WERI-Rb-1 (cell line): ENCODE measurements around the gene ALG12.

ENCODE experiments used
- DNase-seq: peaks from one replicate; pipeline ENCODE4 v3.0.0-alpha.2; 2020
- H3K27ac ChIP-seq: fragments of 250-450 bp; sonication (Bioruptor Pico); 2 replicates; pipeline ENCODE4 v1.5.1; 2020; ENCODE audit warnings: mild to moderate bottlenecking, moderate library complexity
- H3K27me3 ChIP-seq: fragments of 250-450 bp; sonication (Bioruptor Pico); 2 replicates; pipeline ENCODE4 v1.5.1; 2021; ENCODE audit warnings: mild to moderate bottlenecking, low read depth, moderate library complexity; ENCODE audit not compliant: insufficient read depth, severe bottlenecking
- H3K36me3 ChIP-seq: fragments of 250-450 bp; sonication (Bioruptor Pico); 2 replicates; pipeline ENCODE4 v1.5.1; 2020; ENCODE audit warnings: mild to moderate bottlenecking, moderate library complexity
- H3K4me3 ChIP-seq: 2 replicates; pipeline ENCODE4 v1.5.1; 2011; ENCODE audit warnings: low read depth, mild to moderate bottlenecking, control low read depth, low read length
- H3K9me3 ChIP-seq: fragments of 250-450 bp; sonication (Bioruptor Pico); 2 replicates; pipeline ENCODE4 v1.5.1; 2021; ENCODE audit warnings: mild to moderate bottlenecking, moderate library complexity; ENCODE audit not compliant: severe bottlenecking
- TF ChIP-seq, protein P1 (sequence below): IDR thresholded peaks from 2 replicates; pipeline ENCODE4 v1.5.1; 2011; ENCODE audit warnings: low read depth, mild to moderate bottlenecking, control low read depth, inconsistent platforms, low read length

Gene ALG12

DNA sequence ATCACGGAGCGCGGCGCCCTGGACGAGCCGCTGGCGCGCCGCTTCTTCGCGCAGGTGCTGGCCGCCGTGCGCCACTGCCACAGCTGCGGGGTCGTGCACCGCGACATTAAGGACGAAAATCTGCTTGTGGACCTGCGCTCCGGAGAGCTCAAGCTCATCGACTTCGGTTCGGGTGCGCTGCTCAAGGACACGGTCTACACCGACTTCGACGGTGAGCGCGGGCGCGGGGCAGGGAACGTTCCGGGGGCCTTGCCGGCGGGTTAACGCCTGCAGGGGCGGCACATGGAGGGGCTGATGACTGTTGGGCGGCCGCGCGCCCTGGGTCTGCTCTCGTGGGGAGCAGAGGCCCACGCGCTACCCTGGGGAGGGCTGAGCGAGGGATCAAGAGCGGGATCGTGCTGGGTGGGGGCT lies 43.4 kb upstream of the ALG12 start:
- peaks cover 32% of the 10 kb centered on the region for H3K36me3 ChIP-seq

DNA sequence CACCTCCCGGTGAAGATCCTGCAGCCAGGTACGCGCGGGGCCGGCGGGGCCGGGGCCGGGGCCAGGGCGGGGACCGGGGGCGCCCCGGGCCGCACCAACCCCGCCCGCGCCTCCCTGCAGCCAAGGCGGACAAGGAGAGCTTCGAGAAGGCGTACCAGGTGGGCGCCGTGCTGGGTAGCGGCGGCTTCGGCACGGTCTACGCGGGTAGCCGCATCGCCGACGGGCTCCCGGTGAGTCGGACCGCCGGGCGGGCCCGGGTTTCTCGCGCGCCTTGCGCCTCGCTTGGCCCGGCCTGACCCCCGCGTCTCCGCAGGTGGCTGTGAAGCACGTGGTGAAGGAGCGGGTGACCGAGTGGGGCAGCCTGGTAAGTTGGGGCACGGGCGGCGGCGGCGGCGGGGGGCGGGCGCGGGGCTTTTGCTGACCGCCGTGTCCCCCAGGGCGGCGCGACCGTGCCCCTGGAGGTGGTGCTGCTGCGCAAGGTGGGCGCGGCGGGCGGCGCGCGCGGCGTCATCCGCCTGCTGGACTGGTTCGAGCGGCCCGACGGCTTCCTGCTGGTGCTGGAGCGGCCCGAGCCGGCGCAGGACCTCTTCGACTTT lies 42.9 kb upstream of the ALG12 start:
- peak; percentile 46 for DNase-seq
- TF ChIP-seq, protein P1, sequence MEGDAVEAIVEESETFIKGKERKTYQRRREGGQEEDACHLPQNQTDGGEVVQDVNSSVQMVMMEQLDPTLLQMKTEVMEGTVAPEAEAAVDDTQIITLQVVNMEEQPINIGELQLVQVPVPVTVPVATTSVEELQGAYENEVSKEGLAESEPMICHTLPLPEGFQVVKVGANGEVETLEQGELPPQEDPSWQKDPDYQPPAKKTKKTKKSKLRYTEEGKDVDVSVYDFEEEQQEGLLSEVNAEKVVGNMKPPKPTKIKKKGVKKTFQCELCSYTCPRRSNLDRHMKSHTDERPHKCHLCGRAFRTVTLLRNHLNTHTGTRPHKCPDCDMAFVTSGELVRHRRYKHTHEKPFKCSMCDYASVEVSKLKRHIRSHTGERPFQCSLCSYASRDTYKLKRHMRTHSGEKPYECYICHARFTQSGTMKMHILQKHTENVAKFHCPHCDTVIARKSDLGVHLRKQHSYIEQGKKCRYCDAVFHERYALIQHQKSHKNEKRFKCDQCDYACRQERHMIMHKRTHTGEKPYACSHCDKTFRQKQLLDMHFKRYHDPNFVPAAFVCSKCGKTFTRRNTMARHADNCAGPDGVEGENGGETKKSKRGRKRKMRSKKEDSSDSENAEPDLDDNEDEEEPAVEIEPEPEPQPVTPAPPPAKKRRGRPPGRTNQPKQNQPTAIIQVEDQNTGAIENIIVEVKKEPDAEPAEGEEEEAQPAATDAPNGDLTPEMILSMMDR, result no peak
- peaks cover 32% of the 10 kb centered on the region for H3K36me3 ChIP-seq
- no peaks in the 10 kb centered on the region for H3K27me3 ChIP-seq
- H3K9me3 ChIP-seq, result no peaks in the 10 kb centered on the region
- peak overlapping the region; percentile 86 for H3K27ac ChIP-seq
- peak overlapping the region; percentile 85 for H3K4me3 ChIP-seq

More for the DNA sequence above, 43.4 kb upstream of the ALG12 start:
- peak overlapping the region; percentile 85 for H3K4me3 ChIP-seq
- no peak for DNase-seq
- peak overlapping the region; percentile 86 for H3K27ac ChIP-seq
- TF ChIP-seq, protein P1, result no peak
- H3K9me3 ChIP-seq, result no peaks in the 10 kb centered on the region
- no peaks in the 10 kb centered on the region for H3K27me3 ChIP-seq

DNA sequence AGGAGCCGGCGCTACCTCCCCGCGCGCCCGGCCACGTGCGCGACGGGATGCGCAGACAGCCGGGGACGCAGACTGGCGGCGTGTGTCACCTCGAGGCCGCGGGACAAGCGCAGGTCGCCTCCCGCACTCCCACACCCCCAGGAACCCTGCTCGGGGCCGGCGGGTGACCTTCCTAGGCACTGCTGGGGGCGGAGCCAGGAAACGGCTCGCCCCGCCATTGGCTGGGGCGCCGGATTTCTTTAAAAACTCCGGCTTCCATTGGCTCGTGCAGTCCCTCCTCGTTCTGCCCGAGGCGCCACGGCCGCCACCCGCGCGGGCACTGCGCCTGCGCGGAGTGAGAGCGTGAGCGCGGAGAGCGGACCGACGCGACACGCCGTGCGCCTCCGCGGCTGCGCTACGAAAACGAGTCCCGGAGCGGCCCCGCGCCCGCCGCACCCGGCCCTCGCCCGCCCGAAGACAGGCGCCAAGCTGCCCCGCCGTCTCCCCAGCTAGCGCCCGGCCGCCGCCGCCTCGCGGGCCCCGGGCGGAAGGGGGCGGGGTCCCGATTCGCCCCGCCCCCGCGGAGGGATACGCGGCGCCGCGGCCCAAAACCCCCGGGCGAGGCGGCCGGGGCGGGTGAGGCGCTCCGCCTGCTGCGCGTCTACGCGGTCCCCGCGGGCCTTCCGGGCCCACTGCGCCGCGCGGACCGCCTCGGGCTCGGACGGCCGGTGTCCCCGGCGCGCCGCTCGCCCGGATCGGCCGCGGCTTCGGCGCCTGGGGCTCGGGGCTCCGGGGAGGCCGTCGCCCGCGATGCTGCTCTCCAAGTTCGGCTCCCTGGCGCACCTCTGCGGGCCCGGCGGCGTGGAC lies 42.1 kb upstream of the ALG12 start, which contains the start of gene PIM3:
Gene PIM3 (plus strand): TSS at position 614 of the 846 bp plus-strand sequence. CDS start 176 bp downstream, at position 790.
- DNase-seq, result peak; percentile 95
- Histone ChIP-seq H3K36me3 (peaks cover 32% of the 10 kb centered on the region), H3K9me3 (no peaks in the 10 kb centered on the region), H3K27me3 (no peaks in the 10 kb centered on the region), H3K27ac (peak within 1 kb of the TSS; percentile 91), H3K4me3 (peak within 1 kb of the TSS; percentile 85)
- TF ChIP-seq, protein P1, result no peak

DNA sequence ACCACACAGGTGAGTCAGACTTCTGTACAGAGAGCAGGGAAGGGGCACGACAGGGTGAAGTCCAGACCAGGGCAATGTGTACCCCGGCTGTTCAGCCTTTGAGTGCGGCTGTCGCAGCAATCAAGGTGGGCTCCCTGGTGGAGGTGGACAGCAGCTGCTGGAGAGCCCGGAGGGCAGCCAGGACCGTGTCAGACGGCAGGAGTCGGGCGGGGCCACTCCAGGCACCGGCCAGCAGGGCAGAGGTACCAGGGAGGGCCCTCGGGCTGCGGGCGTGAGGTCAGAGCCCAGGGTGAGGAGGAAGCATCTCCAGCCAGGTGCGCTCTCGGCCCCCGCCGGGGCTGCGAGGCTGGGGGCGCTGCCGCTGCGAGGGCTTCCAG lies 41.5 kb upstream of the ALG12 start:
- H3K27ac ChIP-seq, result peak overlapping the region; percentile 91
- TF ChIP-seq, protein P1, result no peak
- peaks cover 32% of the 10 kb centered on the region for H3K36me3 ChIP-seq
- no peaks in the 10 kb centered on the region for H3K9me3 ChIP-seq
- H3K4me3 ChIP-seq, result peak overlapping the region; percentile 54
- H3K27me3 ChIP-seq, result no peaks in the 10 kb centered on the region
- DNase-seq, result peak; percentile 44

DNA sequence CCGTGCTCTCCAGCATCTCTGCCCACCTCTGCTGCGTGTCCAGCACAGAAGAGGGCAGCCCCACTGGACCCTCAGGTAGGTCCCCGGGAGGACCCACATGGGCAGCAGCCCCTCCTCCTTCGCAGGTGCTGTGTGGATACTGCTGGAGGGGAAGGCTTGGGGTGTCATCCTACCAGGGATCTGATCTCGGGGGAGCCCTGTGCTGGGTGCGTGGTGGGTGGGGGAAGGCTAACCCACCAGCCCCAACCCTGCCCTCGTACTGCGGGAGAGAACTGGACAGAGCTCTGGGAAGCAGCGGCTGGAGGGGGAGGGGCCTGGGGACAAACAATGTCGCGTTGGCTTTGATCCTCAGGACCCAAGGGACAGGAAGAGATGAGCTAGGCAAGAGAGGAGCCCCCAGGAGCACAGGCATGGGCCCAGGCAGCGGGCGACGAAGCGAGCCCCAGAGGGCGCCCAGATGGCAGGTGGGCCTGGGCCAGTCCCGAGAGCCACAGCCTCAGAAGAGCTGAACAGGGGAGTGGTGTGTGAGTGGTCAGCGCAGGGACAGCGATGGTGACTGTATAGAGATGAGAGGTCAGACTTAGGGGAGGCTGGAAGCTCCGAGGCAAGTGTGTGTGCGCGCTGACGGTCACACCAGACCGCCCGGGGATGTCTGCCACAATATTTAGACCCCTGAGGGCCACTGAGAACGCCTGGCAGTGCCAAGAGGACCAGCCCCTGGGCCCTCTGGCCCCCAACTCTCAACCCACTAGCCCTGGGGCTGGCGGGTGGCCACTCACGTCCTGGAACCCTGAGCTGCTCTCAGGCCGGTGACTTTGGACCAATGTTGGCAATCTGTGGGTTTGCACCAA lies 40.9 kb upstream of the ALG12 start:
- Histone ChIP-seq H3K36me3 (peaks cover 26% of the 10 kb centered on the region), H3K27me3 (no peaks in the 10 kb centered on the region), H3K4me3 (peak overlapping the region; percentile 54), H3K27ac (peak overlapping the region; percentile 91), H3K9me3 (no peaks in the 10 kb centered on the region)
- DNase-seq, result no peak
- TF ChIP-seq, protein P1, result no peak
